Effector memory CD8-positive, alpha-beta T cell (primary cell): ENCODE measurements around the gene SUGP2.

Experiments used
- ATAC-seq: fragments of 150-1000 bp; cut with Tn5 transposase; replicated peaks from 2 replicates; pipeline ENCODE4 v1.10.0; 2021; ENCODE audit warnings: mild to moderate bottlenecking, moderate library complexity
- DNase-seq, 3 experiments: peaks; one replicate each; pipeline ENCODE4 v3.0.0; 2021
- H3K27ac Mint-ChIP-seq, 2 donors: one replicate each; pipeline ENCODE4 v1.8.0; 2022; ENCODE audit warnings: mild to moderate bottlenecking in 2 of 2, mixed read lengths in 2 of 2, moderate library complexity in 2 of 2
- H3K27me3 Mint-ChIP-seq, 2 donors: one replicate each; pipeline ENCODE4 v1.8.0; 2022; ENCODE audit warnings: mixed read lengths in 2 of 2
- H3K36me3 Mint-ChIP-seq: one replicate; pipeline ENCODE4 v1.8.0; 2022; ENCODE audit warnings: mild to moderate bottlenecking, moderate library complexity, mixed read lengths; ENCODE audit not compliant: insufficient read depth
- H3K4me1 Mint-ChIP-seq, 2 donors: one replicate each; pipeline ENCODE4 v1.8.0; 2022; ENCODE audit warnings: low read depth in 2 of 2, mixed read lengths in 2 of 2
- H3K4me3 Mint-ChIP-seq, 2 donors: one replicate each; pipeline ENCODE4 v1.8.0; 2022; ENCODE audit warnings: mild to moderate bottlenecking in 2 of 2, mixed read lengths in 2 of 2, moderate library complexity in 2 of 2
- H3K9me3 Mint-ChIP-seq, 2 donors: one replicate each; pipeline ENCODE4 v1.8.0; 2022; ENCODE audit warnings: mixed read lengths in 2 of 2

The SUGP2 gene

DNA sequence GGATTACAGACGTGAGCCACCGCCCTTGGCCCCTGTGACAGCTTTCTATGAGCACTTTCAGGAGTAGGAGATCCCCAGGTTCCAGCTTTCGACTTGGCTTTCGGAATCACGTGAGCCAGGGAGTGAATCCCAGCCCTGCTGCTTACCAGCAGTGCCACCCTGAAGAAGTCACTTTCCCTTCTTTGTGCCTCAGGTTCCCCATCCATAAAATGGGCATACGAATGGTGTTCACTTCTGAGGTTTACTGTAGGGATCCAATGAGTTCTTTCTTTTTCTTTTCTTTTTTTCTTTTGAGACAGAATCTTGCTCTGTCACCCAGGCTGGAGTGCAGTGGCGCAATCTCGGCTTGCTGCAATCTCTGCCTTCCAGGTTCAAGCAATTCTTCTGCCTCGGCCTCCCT is 88.0 kb downstream of the SUGP2 start:
- Mint-ChIP-seq H3K4me3 (no peak overlapping the region), H3K36me3 (peaks cover 3% of the 10 kb centered on the region), H3K9me3 (no peaks in the 10 kb centered on the region), H3K27me3 (peaks cover 16 to 29% of the 10 kb centered on the region in 2 donors), H3K4me1 (peaks cover 3 to 14% of the 10 kb centered on the region in 2 donors), H3K27ac (no peak overlapping the region)
- DNase-seq (no peak), ATAC-seq (no peak)

DNA sequence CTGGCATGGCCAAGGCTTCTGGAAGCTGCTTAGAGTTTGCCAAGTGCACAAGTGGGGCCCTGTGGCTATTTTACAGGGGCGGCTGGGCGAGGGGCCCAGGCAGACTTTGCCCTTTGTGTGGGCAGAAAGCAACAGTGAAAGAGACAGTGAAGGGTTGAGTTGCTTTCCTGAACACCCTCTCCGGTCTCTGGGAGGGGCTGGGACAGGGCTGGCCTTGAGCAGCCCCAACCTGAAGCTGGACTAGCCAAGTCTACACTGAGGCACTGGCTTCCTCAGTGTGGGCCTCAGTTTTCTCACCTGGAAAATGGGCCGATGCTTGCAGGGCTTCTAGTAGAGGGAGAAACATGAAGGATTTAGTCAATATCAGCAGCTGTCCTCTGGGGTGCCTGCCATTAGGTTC is 89.9 kb downstream of the SUGP2 start:
- no peaks in the 10 kb centered on the region for H3K36me3 Mint-ChIP-seq
- no peak for DNase-seq
- H3K9me3 Mint-ChIP-seq = no peaks in the 10 kb centered on the region
- H3K27me3 Mint-ChIP-seq = peaks cover 30 to 47% of the 10 kb centered on the region in 2 donors
- ATAC-seq = no peak
- no peak overlapping the region for H3K4me3 Mint-ChIP-seq
- H3K4me1 Mint-ChIP-seq = peaks cover 8 to 13% of the 10 kb centered on the region in 2 donors
- no peak overlapping the region for H3K27ac Mint-ChIP-seq

GRCh38 chr19:18942692-18943091 is 90.6 kb downstream of the SUGP2 start:
- Mint-ChIP-seq H3K4me3 (peak overlapping the region; percentile 62 to 67), H3K27me3 (peaks cover 30 to 48% of the 10 kb centered on the region in 2 donors), H3K4me1 (peaks cover 8 to 10% of the 10 kb centered on the region in 2 donors), H3K27ac (no peak overlapping the region), H3K36me3 (no peaks in the 10 kb centered on the region), H3K9me3 (no peaks in the 10 kb centered on the region)
- DNase-seq (no peak), ATAC-seq (no peak)

DNA sequence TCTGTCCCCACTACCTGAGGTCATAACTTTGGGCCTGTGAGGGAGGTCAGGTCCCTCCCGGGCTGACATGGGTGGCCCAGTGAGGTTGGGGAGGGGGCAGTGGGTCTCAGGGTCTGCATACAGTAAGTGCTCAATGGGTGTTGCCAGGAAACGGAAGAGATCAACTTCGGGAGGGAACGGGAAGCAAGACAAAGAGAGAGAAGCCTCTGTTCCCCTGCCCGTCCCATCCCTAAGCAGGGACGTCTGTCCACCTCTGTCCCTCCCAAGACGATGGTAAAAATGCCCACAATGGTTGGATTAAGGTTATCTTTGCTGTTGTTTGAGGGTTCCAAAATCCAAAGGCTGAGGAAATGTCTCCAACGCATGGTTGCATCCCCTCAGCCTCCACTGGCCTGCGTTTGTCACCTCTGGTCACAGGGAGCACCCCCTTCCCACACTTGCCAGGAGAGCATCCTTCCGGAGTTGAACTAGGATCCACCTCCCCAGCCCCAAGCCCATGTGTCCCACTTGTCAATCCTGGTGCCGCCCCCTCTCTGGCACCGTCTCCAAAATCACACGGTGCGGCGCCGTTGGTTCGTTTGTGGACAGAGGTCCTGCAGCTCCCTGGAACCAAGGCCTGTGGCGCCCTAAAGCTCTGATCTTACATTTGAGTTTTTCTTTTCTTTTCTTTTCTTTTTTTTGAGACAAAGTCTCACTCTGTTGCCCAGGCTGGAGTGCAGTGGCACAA is 91.5 kb downstream of the SUGP2 start:
- no peak for ATAC-seq
- no peak overlapping the region for H3K27ac Mint-ChIP-seq
- H3K4me3 Mint-ChIP-seq = peak overlapping the region; percentile 62 to 67
- H3K9me3 Mint-ChIP-seq = no peaks in the 10 kb centered on the region
- H3K4me1 Mint-ChIP-seq = peaks cover 8% of the 10 kb centered on the region in 2 donors
- peaks cover 30 to 47% of the 10 kb centered on the region in 2 donors for H3K27me3 Mint-ChIP-seq
- DNase-seq = no peak
- no peaks in the 10 kb centered on the region for H3K36me3 Mint-ChIP-seq
